Dedifferentiated amniotic fluid mesenchymal stem cell (primary cell): ENCODE measurements around the gene SLC37A1.

Experiments
- DNase-seq: peaks from one replicate; pipeline ENCODE4 v3.0.0-alpha.2; 2016; ENCODE audit errors: extremely low spot score

Gene SLC37A1

GRCh38 chr21:42507418-42507817 lies 6.2 kb upstream of the SLC37A1 start:
- no peak for DNase-seq

GRCh38 chr21:42508371-42508770 lies 5.3 kb upstream of the SLC37A1 start:
- DNase-seq, result no peak

GRCh38 chr21:42509244-42509643 lies 4.4 kb upstream of the SLC37A1 start:
- no peak for DNase-seq

GRCh38 chr21:42512346-42513034 lies 1.2 kb upstream of the SLC37A1 start:
- no peak for DNase-seq

GRCh38 chr21:42513985-42514882 lies 582 bp downstream of the SLC37A1 start:
- DNase-seq, result no peak

DNA sequence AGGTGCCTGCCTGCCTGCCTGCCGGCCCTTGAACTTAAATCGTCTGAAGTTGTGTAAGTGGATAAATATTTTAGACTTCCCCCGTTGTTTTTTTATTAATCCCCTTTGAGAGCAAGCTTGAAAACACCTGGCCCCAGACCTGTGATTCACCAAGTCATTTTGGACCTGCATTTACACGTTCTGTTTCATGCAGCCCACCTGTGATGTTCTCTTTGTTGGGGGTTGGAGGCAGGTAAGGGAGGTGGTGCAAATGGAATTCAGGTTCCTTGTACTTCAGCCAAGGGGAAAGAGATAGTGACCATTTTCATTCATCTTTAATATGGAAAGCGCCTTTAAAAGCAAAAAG lies 1.2 kb downstream of the SLC37A1 start:
- DNase-seq, result no peak

GRCh38 chr21:42515708-42516502 lies 2.3 kb downstream of the SLC37A1 start:
- no peak for DNase-seq

DNA sequence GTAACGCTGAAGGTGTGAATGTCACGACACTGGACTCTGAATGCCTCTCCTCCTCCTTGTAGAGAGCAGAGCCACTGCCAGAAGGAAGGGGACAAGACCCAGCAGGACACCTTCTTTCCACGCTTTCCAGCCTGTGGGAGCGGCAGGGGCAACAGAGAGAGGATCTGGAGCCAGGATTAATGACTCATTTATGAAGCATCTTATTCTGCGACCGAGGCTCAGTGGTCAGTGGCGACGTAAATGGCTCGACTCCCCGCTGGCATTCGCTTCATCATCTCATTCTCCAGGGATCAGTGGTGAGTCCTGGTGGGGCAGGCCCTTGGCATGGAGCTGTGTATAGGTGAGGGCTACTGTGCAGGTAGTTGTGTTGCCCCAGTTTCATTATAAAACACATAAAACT lies 4.6 kb downstream of the SLC37A1 start:
- DNase-seq, result no peak

- DNase-seq, result no peak
Observed at GRCh38 chr21:42518626-42519025, 5.0 kb downstream of the SLC37A1 start.

GRCh38 chr21:42520628-42521253 lies 7.1 kb downstream of the SLC37A1 start:
- no peak for DNase-seq

DNA sequence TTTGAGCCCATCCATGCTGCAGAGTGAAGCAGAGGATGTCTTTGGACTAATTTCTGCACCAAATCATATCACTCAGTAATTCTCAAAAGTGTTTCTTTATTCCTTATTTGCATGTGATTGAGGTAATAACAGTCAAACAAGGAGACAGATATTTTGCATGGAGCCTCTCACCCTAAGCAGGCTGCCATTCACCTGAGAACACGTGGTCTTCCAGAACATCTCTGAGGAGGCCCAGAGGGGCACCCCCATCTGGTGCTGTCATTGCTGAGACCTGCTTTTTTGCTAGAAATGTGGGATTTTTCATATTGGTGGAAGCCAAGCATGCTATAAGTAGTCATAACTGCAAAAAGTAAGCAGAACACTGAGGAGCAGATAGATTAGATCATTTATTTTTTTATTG lies 7.7 kb downstream of the SLC37A1 start:
- no peak for DNase-seq

GRCh38 chr21:42521805-42522204 lies 8.2 kb downstream of the SLC37A1 start:
- no peak for DNase-seq

GRCh38 chr21:42522271-42522670 lies 8.6 kb downstream of the SLC37A1 start:
- DNase-seq, result no peak

- no peak for DNase-seq
Observed at GRCh38 chr21:42522771-42523170, 9.1 kb downstream of the SLC37A1 start.

- DNase-seq, result no peak
Observed at GRCh38 chr21:42523211-42523610, 9.6 kb downstream of the SLC37A1 start.

- no peak for DNase-seq
Observed at GRCh38 chr21:42523941-42524340, 10.3 kb downstream of the SLC37A1 start.

DNA sequence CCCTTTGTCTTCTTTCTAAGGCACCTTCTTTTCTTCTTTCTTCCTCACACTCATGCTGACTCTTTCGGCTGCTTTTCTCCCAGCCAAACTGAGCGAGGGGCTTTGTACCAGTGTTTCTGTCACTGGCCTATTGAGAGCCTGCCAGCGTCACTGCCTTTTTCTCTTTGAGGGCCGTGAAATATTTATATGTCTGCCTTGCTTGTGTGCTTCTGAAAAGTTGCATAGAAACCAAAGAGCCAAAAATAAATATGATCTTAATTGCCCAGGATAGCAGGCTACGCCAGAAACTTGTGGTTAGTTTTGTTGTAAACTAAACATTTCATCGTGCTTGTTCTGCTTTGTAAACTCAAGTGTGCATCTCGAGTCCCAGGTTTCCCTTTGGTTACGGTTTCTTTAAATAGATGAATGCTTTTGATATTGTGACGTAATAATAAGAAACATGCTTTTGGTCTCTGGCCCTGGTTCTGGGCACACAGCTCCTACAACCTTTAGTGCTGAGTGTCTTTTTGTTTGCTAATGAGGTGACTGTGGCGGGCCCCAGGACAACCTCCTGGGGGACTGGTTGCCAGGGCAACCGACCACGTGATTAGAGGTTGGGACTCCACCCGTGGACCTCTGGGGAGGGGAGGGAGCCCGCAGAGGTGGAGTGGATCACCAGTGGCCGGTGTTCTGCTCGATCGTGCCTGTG lies 10.8 kb downstream of the SLC37A1 start:
- DNase-seq, result peak; percentile 69

GRCh38 chr21:42525029-42525581 lies 11.5 kb downstream of the SLC37A1 start:
- DNase-seq, result no peak

- no peak for DNase-seq
Observed at GRCh38 chr21:42525676-42526378, 12.2 kb downstream of the SLC37A1 start.

DNA sequence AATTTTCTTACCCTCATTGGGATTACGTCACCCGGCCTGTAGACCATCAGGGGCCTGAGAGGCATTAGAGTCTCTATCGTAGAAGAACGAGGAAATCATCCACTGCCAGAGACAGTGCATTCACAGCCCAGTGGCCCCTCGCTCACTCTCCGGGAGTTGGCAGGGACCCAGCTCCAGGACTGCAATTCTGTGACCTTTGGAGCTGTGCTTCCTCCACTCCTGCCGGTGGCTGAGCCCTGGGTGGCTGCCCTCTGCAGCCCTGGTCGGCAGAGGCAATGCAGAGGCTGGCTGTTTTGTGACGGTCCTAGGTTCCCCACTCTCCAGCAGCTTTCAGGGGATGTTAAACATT lies 12.7 kb downstream of the SLC37A1 start:
- no peak for DNase-seq

DNA sequence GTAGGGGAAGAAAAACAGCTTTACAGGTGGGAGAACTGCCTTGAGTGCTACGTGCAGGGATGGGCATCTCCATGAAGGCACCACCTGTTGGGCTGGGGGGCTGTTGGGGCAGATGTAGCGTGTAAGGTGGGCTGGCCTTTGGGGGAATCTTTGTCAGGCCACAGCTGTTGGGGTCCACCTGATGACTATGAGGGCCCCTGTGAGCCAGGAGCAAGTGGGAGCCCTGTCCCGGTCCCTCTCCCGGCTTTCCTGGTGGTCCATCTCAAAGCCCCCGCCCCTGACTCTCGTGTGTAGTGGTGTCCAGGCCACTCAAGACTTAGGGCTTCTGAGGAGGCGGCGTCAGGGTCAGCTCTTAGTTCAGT lies 13.5 kb downstream of the SLC37A1 start:
- no peak for DNase-seq
